Measurements from ENCODE around the gene WTIP. TPM values are rescaled to one million over a fixed set of nuclear protein-coding genes. Genes with fewer than 3 reads are reported as not detected.
A peak's percentile ranks its signal among the peaks of the same experiment; 100 is the strongest.

Gene WTIP
- total RNA-seq, 3 donors from 2014 or later (not counting 1 experiment from before 2014, with no cell fraction given) = 0.12 to 0.83 (median 0.45) TPM

DNA sequence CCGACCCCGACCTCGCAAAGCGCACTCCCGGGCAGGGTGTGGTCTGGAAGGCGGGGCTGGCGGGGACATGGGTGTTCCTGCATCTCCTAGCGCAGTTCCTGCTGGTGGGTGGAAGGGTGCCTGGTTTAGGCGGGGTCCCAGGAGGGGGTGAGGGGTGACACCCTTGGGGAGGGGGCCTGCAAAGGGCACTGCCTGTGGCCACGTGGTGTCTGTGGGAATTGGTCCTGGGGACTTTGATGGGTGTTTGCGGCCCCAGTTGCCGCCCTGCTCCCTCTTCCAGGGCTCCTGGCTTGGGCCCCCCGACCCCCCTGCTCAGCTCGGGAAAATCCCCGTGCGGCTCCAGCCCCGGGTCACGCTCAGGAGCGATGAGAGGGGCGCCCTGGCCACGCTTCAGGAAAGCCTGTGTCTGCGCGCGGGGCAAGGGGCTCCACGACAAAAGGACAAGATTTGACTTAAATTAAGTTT is 19.1 kb downstream of the WTIP start:
- H3K4me3 ChIP-seq (ENCODE audit: low read length) = no peak overlapping the region
- Mint-ChIP-seq H3K27ac (no peak overlapping the region), H3K36me3 (no peaks in the 10 kb centered on the region), H3K4me1 (peaks cover 0 to 6% of the 10 kb centered on the region in 2 donors), H3K4me3 (no peak overlapping the region), H3K27me3 (ENCODE audit: low read depth in 2 of 2) (no peaks in the 10 kb centered on the region), H3K9me3 (no peaks in the 10 kb centered on the region)
- no peak for ATAC-seq
- intact Hi-C loops (cut with micrococcal nuclease) = loop anchor here (1.0 kb wide), 1 partner anchor 212 kb away; no protein-coding TSS in a partner anchor
- peaks cover 10% of the 10 kb centered on the region for H3K27me3 ChIP-seq (ENCODE audit: control insufficient read depth, insufficient read depth, low read length)
- WGBS (ENCODE audit: insufficient coverage) = 28% methylated on average over 25 of the region's 25 CpGs
- TF ChIP-seq, protein P1, sequence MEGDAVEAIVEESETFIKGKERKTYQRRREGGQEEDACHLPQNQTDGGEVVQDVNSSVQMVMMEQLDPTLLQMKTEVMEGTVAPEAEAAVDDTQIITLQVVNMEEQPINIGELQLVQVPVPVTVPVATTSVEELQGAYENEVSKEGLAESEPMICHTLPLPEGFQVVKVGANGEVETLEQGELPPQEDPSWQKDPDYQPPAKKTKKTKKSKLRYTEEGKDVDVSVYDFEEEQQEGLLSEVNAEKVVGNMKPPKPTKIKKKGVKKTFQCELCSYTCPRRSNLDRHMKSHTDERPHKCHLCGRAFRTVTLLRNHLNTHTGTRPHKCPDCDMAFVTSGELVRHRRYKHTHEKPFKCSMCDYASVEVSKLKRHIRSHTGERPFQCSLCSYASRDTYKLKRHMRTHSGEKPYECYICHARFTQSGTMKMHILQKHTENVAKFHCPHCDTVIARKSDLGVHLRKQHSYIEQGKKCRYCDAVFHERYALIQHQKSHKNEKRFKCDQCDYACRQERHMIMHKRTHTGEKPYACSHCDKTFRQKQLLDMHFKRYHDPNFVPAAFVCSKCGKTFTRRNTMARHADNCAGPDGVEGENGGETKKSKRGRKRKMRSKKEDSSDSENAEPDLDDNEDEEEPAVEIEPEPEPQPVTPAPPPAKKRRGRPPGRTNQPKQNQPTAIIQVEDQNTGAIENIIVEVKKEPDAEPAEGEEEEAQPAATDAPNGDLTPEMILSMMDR (IDR thresholded peaks at IDR 0.05) = no peak
- peaks cover 16% of the 10 kb centered on the region for H3K4me1 ChIP-seq (ENCODE audit: control insufficient read depth, insufficient read depth, low read length)
- H3K9me3 ChIP-seq (ENCODE audit: control insufficient read depth, insufficient read depth, low read length) = peaks cover 3% of the 10 kb centered on the region
- peak in 1 of 2 donors; percentile 33 for DNase-seq
- H3K27ac ChIP-seq (ENCODE audit: low read length) = no peak overlapping the region
- no peaks in the 10 kb centered on the region for H3K36me3 ChIP-seq (ENCODE audit: control insufficient read depth, insufficient read depth, low read length)

DNA sequence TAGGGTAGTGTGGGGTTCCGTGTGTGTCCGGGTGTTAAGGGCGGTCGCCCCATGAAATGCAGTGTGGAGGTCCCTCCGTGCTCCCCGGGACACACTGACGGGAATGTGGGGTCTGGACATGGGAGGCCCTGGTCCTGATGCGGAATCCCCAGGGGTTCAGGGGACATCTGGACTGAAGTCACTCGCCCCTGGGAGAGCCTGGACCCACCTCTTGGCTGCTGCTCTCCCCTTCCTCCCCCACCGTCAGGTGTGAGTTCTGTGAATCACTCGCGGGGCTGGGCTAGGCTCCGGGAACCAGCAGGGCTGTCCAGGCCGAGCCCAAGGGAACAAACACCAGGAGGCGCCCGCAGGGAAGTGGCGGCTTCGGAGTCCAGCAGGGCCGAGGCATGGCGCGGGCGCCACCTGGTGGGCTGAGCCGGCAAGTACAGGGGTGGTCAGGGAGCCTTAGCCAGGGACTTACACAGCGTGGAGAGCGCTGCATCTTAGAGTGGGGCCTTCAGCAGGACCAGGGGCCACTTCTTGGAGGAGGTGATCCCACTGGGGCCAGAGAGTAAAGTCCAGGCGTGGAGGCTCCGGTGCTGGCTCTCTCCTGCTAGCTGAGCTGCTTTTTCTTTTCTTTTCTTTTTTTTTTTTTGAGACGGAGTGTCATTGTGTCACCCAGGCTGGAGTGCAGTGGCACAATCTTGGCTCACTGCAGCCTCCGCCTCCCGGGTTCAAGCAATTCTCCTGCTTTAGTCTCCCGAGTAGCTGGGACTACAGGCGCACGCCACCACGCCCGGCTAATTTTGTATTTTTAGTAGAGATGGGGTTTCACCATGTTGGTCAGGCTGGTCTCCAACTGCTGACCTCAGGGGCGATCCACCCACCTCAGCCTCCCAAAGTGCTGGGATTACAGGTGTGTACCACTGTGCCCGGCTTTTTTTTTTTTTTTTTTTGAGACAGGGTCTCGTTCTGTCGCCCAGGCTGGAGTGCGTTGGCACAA is 20.1 kb downstream of the WTIP start:
- Mint-ChIP-seq H3K36me3 (no peaks in the 10 kb centered on the region), H3K27me3 (ENCODE audit: low read depth in 2 of 2) (no peaks in the 10 kb centered on the region), H3K27ac (no peak overlapping the region), H3K4me3 (no peak overlapping the region), H3K9me3 (no peaks in the 10 kb centered on the region), H3K4me1 (peaks cover 0 to 6% of the 10 kb centered on the region in 2 donors)
- 29% methylated on average over 35 of the region's 40 CpGs for WGBS (ENCODE audit: insufficient coverage)
- ATAC-seq = peak; percentile 88 to 95 (median 91)
- intact Hi-C loops (cut with micrococcal nuclease) = loop anchor here (1.0 kb wide), 1 partner anchor 211 kb away; no protein-coding TSS in a partner anchor
- DNase-seq = peak; percentile 84 to 87
- Histone ChIP-seq H3K27ac (ENCODE audit: low read length) (no peak overlapping the region), H3K36me3 (ENCODE audit: control insufficient read depth, insufficient read depth, low read length) (no peaks in the 10 kb centered on the region), H3K9me3 (ENCODE audit: control insufficient read depth, insufficient read depth, low read length) (peaks cover 3% of the 10 kb centered on the region), H3K27me3 (ENCODE audit: control insufficient read depth, insufficient read depth, low read length) (peaks cover 10% of the 10 kb centered on the region), H3K4me3 (ENCODE audit: low read length) (no peak overlapping the region), H3K4me1 (ENCODE audit: control insufficient read depth, insufficient read depth, low read length) (peaks cover 16% of the 10 kb centered on the region)
- TF ChIP-seq, protein P1 (IDR thresholded peaks at IDR 0.05) = peak; percentile 88

DNA sequence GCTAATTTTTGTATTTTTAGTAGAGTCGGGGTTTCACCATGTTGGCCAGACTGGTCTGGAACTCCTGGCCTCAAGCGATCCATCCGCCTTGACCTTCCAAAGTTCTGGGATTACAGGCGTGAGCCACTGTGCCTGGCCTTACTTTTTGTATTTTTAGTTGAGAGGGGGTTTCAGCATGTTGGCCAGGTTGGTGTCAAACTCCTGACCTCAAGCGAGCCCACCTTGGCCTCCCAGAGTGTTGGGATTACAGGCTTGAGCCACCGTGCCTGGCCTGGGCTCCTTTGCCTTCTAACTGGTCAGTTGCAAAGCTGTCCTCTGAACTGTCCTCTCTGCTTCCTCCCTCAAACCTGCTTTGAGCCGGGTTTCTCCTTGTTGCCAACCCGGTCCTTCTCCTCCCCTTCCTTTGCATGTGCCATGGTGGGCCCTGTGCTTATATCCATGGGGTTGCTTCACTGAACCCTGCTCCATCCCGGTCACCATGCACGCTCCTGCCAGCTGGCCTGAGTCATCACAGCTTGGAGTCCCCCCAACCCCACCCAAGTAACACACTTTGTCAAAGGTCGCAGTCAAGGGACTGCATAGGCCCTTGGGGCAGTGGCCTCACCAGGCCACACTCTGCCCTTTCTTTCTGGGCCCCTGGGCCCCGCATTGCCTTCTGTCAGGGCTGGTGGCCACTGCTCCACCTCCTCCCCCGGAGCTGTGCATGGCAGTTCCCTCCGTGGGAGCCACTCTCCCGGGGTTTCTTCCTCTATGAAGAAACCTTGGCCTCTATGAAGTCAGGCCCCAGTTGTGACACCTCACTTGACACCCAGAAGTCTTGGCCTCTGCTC is 21.2 kb downstream of the WTIP start:
- peaks cover 0 to 6% of the 10 kb centered on the region in 2 donors for H3K4me1 Mint-ChIP-seq
- no peaks in the 10 kb centered on the region for H3K36me3 Mint-ChIP-seq
- Histone ChIP-seq H3K36me3 (ENCODE audit: control insufficient read depth, insufficient read depth, low read length) (no peaks in the 10 kb centered on the region), H3K27ac (ENCODE audit: low read length) (no peak overlapping the region), H3K27me3 (ENCODE audit: control insufficient read depth, insufficient read depth, low read length) (peaks cover 10% of the 10 kb centered on the region), H3K4me1 (ENCODE audit: control insufficient read depth, insufficient read depth, low read length) (peaks cover 16% of the 10 kb centered on the region), H3K9me3 (ENCODE audit: control insufficient read depth, insufficient read depth, low read length) (peaks cover 3% of the 10 kb centered on the region), H3K4me3 (ENCODE audit: low read length) (no peak overlapping the region)
- TF ChIP-seq, protein P1 (IDR thresholded peaks at IDR 0.05) = no peak
- intact Hi-C loops (cut with micrococcal nuclease) = no loop called here
- ATAC-seq = no peak
- peaks cover 0 to 3% of the 10 kb centered on the region in 2 donors for H3K27me3 Mint-ChIP-seq (ENCODE audit: low read depth in 2 of 2)
- H3K9me3 Mint-ChIP-seq = no peaks in the 10 kb centered on the region
- no peak overlapping the region for H3K4me3 Mint-ChIP-seq
- WGBS (ENCODE audit: insufficient coverage) = 83% methylated on average over 15 of the region's 15 CpGs
- DNase-seq = no peak
- no peak overlapping the region for H3K27ac Mint-ChIP-seq

All from natural killer cell (primary cell).